Measurements from ENCODE around the gene SPPL3. TPM values are rescaled to one million over a fixed set of nuclear protein-coding genes. Genes with fewer than 3 reads are reported as not detected.
A peak's percentile ranks its signal among the peaks of the same experiment; 100 is the strongest.

SPPL3 gene
- polyA plus RNA-seq, 1 donor from 2014 or later, result 18.6 TPM

- Mint-ChIP-seq H3K27ac (peak overlapping the region; percentile 9 to 76 (median 22)), H3K27me3 (no peaks in the 10 kb centered on the region), H3K4me1 (peaks cover 21 to 59% (median 38%) of the 10 kb centered on the region in 3 donors), H3K9me3 (no peaks in the 10 kb centered on the region), H3K4me3 (peak overlapping the region in 2 of 4 donors; percentile 65 to 66), H3K36me3 (peaks cover 2% of the 10 kb centered on the region)
These were observed 69.5 kb downstream of the SPPL3 start for GRCh38 chr12:120834489-120835303.

- Mint-ChIP-seq H3K9me3 (no peaks in the 10 kb centered on the region), H3K36me3 (no peaks in the 10 kb centered on the region), H3K4me1 (peaks cover 21 to 59% (median 40%) of the 10 kb centered on the region in 3 donors), H3K4me3 (peak overlapping the region in 1 of 4 donors; percentile 65), H3K27ac (no peak overlapping the region), H3K27me3 (no peaks in the 10 kb centered on the region)
These were observed 70.3 kb downstream of the SPPL3 start for GRCh38 chr12:120833849-120834248.

- H3K27me3 Mint-ChIP-seq, result no peaks in the 10 kb centered on the region
- peaks cover 16 to 66% (median 39%) of the 10 kb centered on the region in 3 donors for H3K4me1 Mint-ChIP-seq
- H3K9me3 Mint-ChIP-seq, result no peaks in the 10 kb centered on the region
- H3K4me3 Mint-ChIP-seq, result no peak overlapping the region
- H3K36me3 Mint-ChIP-seq, result no peaks in the 10 kb centered on the region
- H3K27ac Mint-ChIP-seq, result no peak overlapping the region
These were observed 71.4 kb downstream of the SPPL3 start for GRCh38 chr12:120832737-120833136.

- Mint-ChIP-seq H3K27me3 (no peaks in the 10 kb centered on the region), H3K36me3 (no peaks in the 10 kb centered on the region), H3K4me1 (peaks cover 16 to 64% (median 43%) of the 10 kb centered on the region in 3 donors), H3K27ac (no peak overlapping the region), H3K9me3 (no peaks in the 10 kb centered on the region), H3K4me3 (no peak overlapping the region)
These were observed 72.4 kb downstream of the SPPL3 start for GRCh38 chr12:120831648-120832267.

GRCh38 chr12:120830966-120831365 lies 73.2 kb downstream of the SPPL3 start:
- no peaks in the 10 kb centered on the region for H3K27me3 Mint-ChIP-seq
- no peak overlapping the region for H3K27ac Mint-ChIP-seq
- peaks cover 16 to 56% (median 41%) of the 10 kb centered on the region in 3 donors for H3K4me1 Mint-ChIP-seq
- H3K9me3 Mint-ChIP-seq, result no peaks in the 10 kb centered on the region
- no peaks in the 10 kb centered on the region for H3K36me3 Mint-ChIP-seq
- peak overlapping the region in 1 of 4 donors; percentile 29 for H3K4me3 Mint-ChIP-seq

GRCh38 chr12:120830052-120830940 lies 73.9 kb downstream of the SPPL3 start:
- no peaks in the 10 kb centered on the region for H3K36me3 Mint-ChIP-seq
- H3K9me3 Mint-ChIP-seq, result no peaks in the 10 kb centered on the region
- peaks cover 16 to 51% (median 39%) of the 10 kb centered on the region in 3 donors for H3K4me1 Mint-ChIP-seq
- H3K4me3 Mint-ChIP-seq, result no peak overlapping the region
- no peak overlapping the region for H3K27ac Mint-ChIP-seq
- H3K27me3 Mint-ChIP-seq, result no peaks in the 10 kb centered on the region

- no peaks in the 10 kb centered on the region for H3K9me3 Mint-ChIP-seq
- H3K27ac Mint-ChIP-seq, result no peak overlapping the region
- peaks cover 2% of the 10 kb centered on the region for H3K36me3 Mint-ChIP-seq
- no peak overlapping the region for H3K4me3 Mint-ChIP-seq
- no peaks in the 10 kb centered on the region for H3K27me3 Mint-ChIP-seq
- peaks cover 27 to 38% (median 34%) of the 10 kb centered on the region in 3 donors for H3K4me1 Mint-ChIP-seq
These were observed 77.8 kb downstream of the SPPL3 start for GRCh38 chr12:120826335-120826734.

- H3K27ac Mint-ChIP-seq, result peak overlapping the region in 1 of 3 donors; percentile 67
- no peaks in the 10 kb centered on the region for H3K27me3 Mint-ChIP-seq
- H3K36me3 Mint-ChIP-seq, result peaks cover 2% of the 10 kb centered on the region
- no peak overlapping the region for H3K4me3 Mint-ChIP-seq
- no peaks in the 10 kb centered on the region for H3K9me3 Mint-ChIP-seq
- H3K4me1 Mint-ChIP-seq, result peaks cover 27 to 31% (median 27%) of the 10 kb centered on the region in 3 donors
These were observed 78.8 kb downstream of the SPPL3 start for GRCh38 chr12:120825337-120825736.

- H3K4me1 Mint-ChIP-seq, result peaks cover 20 to 27% (median 24%) of the 10 kb centered on the region in 3 donors
- H3K27ac Mint-ChIP-seq, result no peak overlapping the region
- H3K9me3 Mint-ChIP-seq, result no peaks in the 10 kb centered on the region
- H3K36me3 Mint-ChIP-seq, result peaks cover 2% of the 10 kb centered on the region
- no peak overlapping the region for H3K4me3 Mint-ChIP-seq
- no peaks in the 10 kb centered on the region for H3K27me3 Mint-ChIP-seq
These were observed 81.2 kb downstream of the SPPL3 start for GRCh38 chr12:120822832-120823503.

- Mint-ChIP-seq H3K27ac (no peak overlapping the region), H3K9me3 (no peaks in the 10 kb centered on the region), H3K4me3 (no peak overlapping the region), H3K27me3 (no peaks in the 10 kb centered on the region), H3K36me3 (peaks cover 2% of the 10 kb centered on the region), H3K4me1 (peaks cover 21 to 30% (median 21%) of the 10 kb centered on the region in 3 donors)
These were observed 82.3 kb downstream of the SPPL3 start for GRCh38 chr12:120821878-120822277.

GRCh38 chr12:120820884-120821510 lies 83.2 kb downstream of the SPPL3 start:
- Mint-ChIP-seq H3K36me3 (peaks cover 2% of the 10 kb centered on the region), H3K4me1 (peaks cover 21 to 30% (median 21%) of the 10 kb centered on the region in 3 donors), H3K27me3 (no peaks in the 10 kb centered on the region), H3K4me3 (no peak overlapping the region), H3K27ac (no peak overlapping the region), H3K9me3 (no peaks in the 10 kb centered on the region)

- peaks cover 19 to 25% (median 20%) of the 10 kb centered on the region in 3 donors for H3K4me1 Mint-ChIP-seq
- no peaks in the 10 kb centered on the region for H3K9me3 Mint-ChIP-seq
- no peak overlapping the region for H3K27ac Mint-ChIP-seq
- no peaks in the 10 kb centered on the region for H3K27me3 Mint-ChIP-seq
- H3K36me3 Mint-ChIP-seq, result peaks cover 2% of the 10 kb centered on the region
- no peak overlapping the region for H3K4me3 Mint-ChIP-seq
These were observed 85.7 kb downstream of the SPPL3 start for GRCh38 chr12:120818416-120818815.

GRCh38 chr12:120817559-120818330 lies 86.4 kb downstream of the SPPL3 start:
- peaks cover 17 to 24% (median 19%) of the 10 kb centered on the region in 3 donors for H3K4me1 Mint-ChIP-seq
- no peaks in the 10 kb centered on the region for H3K9me3 Mint-ChIP-seq
- H3K27ac Mint-ChIP-seq, result no peak overlapping the region

More at GRCh38 chr12:120817559-120818330, 86.4 kb downstream of the SPPL3 start:
- Mint-ChIP-seq H3K4me3 (no peak overlapping the region), H3K36me3 (peaks cover 4% of the 10 kb centered on the region), H3K27me3 (no peaks in the 10 kb centered on the region)
